Measurements from ENCODE around the gene FAM180A.

Gene FAM180A

GRCh38 chr7:135768467-135768866, 19.9 kb upstream of the FAM180A start:
- peaks cover 55% of the 10 kb centered on the region for H3K27me3 Mint-ChIP-seq
- DNase-seq (ENCODE audit: low spot score in 2 of 2) (peak in 1 of 2 donors; percentile 3), ATAC-seq (replicated peaks; ENCODE audit: extremely low read depth, poor library complexity, severe bottlenecking) (no peak)
- H3K9me3 Mint-ChIP-seq, result no peaks in the 10 kb centered on the region
- H3K4me1 Mint-ChIP-seq, result no peaks in the 10 kb centered on the region
- no peak overlapping the region for H3K4me3 Mint-ChIP-seq
- H3K27ac Mint-ChIP-seq (ENCODE audit: low read depth), result no peak overlapping the region
- no peaks in the 10 kb centered on the region for H3K36me3 Mint-ChIP-seq (ENCODE audit: insufficient read depth)

- no peaks in the 10 kb centered on the region for H3K9me3 Mint-ChIP-seq
- H3K27ac Mint-ChIP-seq (ENCODE audit: low read depth), result no peak overlapping the region
- peak in 1 of 2 donors; percentile 6 for DNase-seq (ENCODE audit: low spot score in 2 of 2)
- peaks cover 58% of the 10 kb centered on the region for H3K27me3 Mint-ChIP-seq
- no peak for ATAC-seq (replicated peaks; ENCODE audit: extremely low read depth, poor library complexity, severe bottlenecking)
- H3K4me3 Mint-ChIP-seq, result no peak overlapping the region
- no peaks in the 10 kb centered on the region for H3K4me1 Mint-ChIP-seq
- H3K36me3 Mint-ChIP-seq (ENCODE audit: insufficient read depth), result no peaks in the 10 kb centered on the region
These were observed 19.5 kb upstream of the FAM180A start for GRCh38 chr7:135768064-135768463.

GRCh38 chr7:135763261-135763660, 14.6 kb upstream of the FAM180A start:
- DNase-seq (ENCODE audit: low spot score in 2 of 2) (no peak), ATAC-seq (replicated peaks; ENCODE audit: extremely low read depth, poor library complexity, severe bottlenecking) (no peak)
- Mint-ChIP-seq H3K4me1 (no peaks in the 10 kb centered on the region), H3K36me3 (ENCODE audit: insufficient read depth) (no peaks in the 10 kb centered on the region), H3K27ac (ENCODE audit: low read depth) (no peak overlapping the region), H3K27me3 (peaks cover 76% of the 10 kb centered on the region), H3K9me3 (no peaks in the 10 kb centered on the region), H3K4me3 (no peak overlapping the region)

GRCh38 chr7:135761751-135762488, 13.3 kb upstream of the FAM180A start:
- Mint-ChIP-seq H3K9me3 (no peaks in the 10 kb centered on the region), H3K36me3 (ENCODE audit: insufficient read depth) (no peaks in the 10 kb centered on the region), H3K27ac (ENCODE audit: low read depth) (no peak overlapping the region), H3K27me3 (peaks cover 76% of the 10 kb centered on the region), H3K4me1 (no peaks in the 10 kb centered on the region), H3K4me3 (no peak overlapping the region)
- DNase-seq (ENCODE audit: low spot score in 2 of 2), result no peak
- no peak for ATAC-seq (replicated peaks; ENCODE audit: extremely low read depth, poor library complexity, severe bottlenecking)

DNA sequence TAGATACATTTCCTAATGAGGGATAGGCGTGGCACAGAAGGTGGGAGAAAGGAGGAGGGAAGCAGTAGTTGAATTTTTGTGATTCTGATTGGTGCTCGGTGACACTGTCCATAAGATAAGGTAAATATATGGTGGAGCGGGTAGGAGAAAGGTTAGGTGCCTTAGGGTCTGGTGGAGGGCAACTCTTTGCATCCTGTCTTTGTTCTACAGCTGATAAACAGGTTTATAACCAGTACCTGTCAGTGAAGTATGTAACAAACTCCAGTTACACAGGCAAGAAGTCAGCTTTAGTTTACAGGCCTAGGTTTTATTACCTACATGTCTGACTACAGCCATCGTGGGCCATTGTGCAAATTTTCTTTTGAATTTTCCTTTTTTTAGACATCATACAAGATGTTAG, 10.9 kb upstream of the FAM180A start:
- ATAC-seq (replicated peaks; ENCODE audit: extremely low read depth, poor library complexity, severe bottlenecking) (no peak), DNase-seq (ENCODE audit: low spot score in 2 of 2) (no peak)
- no peaks in the 10 kb centered on the region for H3K4me1 Mint-ChIP-seq
- no peaks in the 10 kb centered on the region for H3K9me3 Mint-ChIP-seq
- H3K36me3 Mint-ChIP-seq (ENCODE audit: insufficient read depth), result no peaks in the 10 kb centered on the region
- H3K27me3 Mint-ChIP-seq, result peaks cover 64% of the 10 kb centered on the region
- no peak overlapping the region for H3K27ac Mint-ChIP-seq (ENCODE audit: low read depth)
- H3K4me3 Mint-ChIP-seq, result no peak overlapping the region

GRCh38 chr7:135758531-135758932, 9.9 kb upstream of the FAM180A start:
- peaks cover 65% of the 10 kb centered on the region for H3K27me3 Mint-ChIP-seq
- H3K4me3 Mint-ChIP-seq, result no peak overlapping the region
- H3K27ac Mint-ChIP-seq (ENCODE audit: low read depth), result no peak overlapping the region
- no peaks in the 10 kb centered on the region for H3K9me3 Mint-ChIP-seq
- ATAC-seq (replicated peaks; ENCODE audit: extremely low read depth, poor library complexity, severe bottlenecking), result no peak
- H3K4me1 Mint-ChIP-seq, result no peaks in the 10 kb centered on the region
- no peak for DNase-seq (ENCODE audit: low spot score in 2 of 2)
- no peaks in the 10 kb centered on the region for H3K36me3 Mint-ChIP-seq (ENCODE audit: insufficient read depth)

DNA sequence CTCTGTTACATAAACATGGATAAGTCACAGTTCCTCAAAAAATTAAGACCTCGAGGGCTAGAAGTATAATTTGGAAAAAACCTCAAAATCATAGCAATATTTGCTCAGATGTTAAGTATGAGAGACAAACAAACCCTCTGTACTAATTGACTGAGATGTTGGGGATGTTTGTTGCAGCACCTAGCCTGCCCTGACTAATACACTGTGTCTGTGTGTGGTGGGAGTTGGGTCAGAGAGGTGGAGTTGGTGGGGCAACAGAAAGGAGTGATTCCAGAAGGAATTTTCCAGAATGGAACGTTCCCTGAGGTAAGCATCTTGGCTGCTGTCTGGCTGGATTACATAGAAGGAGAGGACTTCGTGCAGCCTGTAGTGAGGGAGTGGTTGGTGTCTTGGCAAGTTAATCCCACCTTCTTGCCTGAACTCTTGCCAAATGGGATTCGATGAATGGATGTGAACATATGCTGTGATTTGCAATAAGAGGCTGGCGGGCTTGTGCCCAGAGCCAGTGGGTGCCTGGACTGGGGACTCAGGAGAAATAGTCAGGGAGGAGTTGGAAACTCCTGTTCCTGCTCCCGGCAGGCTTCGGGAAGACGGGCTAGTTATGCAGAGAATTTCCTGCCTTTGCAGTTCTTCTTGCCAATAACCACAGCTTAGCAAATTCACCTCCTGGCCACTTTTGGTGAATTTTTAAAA, 9.3 kb upstream of the FAM180A start:
- no peaks in the 10 kb centered on the region for H3K4me1 Mint-ChIP-seq
- no peaks in the 10 kb centered on the region for H3K9me3 Mint-ChIP-seq
- peaks cover 68% of the 10 kb centered on the region for H3K27me3 Mint-ChIP-seq
- no peak overlapping the region for H3K27ac Mint-ChIP-seq (ENCODE audit: low read depth)
- DNase-seq (ENCODE audit: low spot score in 2 of 2) (no peak), ATAC-seq (replicated peaks; ENCODE audit: extremely low read depth, poor library complexity, severe bottlenecking) (no peak)
- no peaks in the 10 kb centered on the region for H3K36me3 Mint-ChIP-seq (ENCODE audit: insufficient read depth)
- H3K4me3 Mint-ChIP-seq, result no peak overlapping the region

GRCh38 chr7:135756191-135756590, 7.6 kb upstream of the FAM180A start:
- no peak overlapping the region for H3K4me3 Mint-ChIP-seq
- no peaks in the 10 kb centered on the region for H3K9me3 Mint-ChIP-seq
- no peak for ATAC-seq (replicated peaks; ENCODE audit: extremely low read depth, poor library complexity, severe bottlenecking)
- H3K4me1 Mint-ChIP-seq, result no peaks in the 10 kb centered on the region
- H3K27me3 Mint-ChIP-seq, result peaks cover 72% of the 10 kb centered on the region
- H3K27ac Mint-ChIP-seq (ENCODE audit: low read depth), result no peak overlapping the region
- no peak for DNase-seq (ENCODE audit: low spot score in 2 of 2)
- H3K36me3 Mint-ChIP-seq (ENCODE audit: insufficient read depth), result no peaks in the 10 kb centered on the region

- no peaks in the 10 kb centered on the region for H3K9me3 Mint-ChIP-seq
- no peak overlapping the region for H3K4me3 Mint-ChIP-seq
- no peaks in the 10 kb centered on the region for H3K4me1 Mint-ChIP-seq
- peaks cover 67% of the 10 kb centered on the region for H3K27me3 Mint-ChIP-seq
- H3K36me3 Mint-ChIP-seq (ENCODE audit: insufficient read depth), result no peaks in the 10 kb centered on the region
- no peak for DNase-seq (ENCODE audit: low spot score in 2 of 2)
- ATAC-seq (replicated peaks; ENCODE audit: extremely low read depth, poor library complexity, severe bottlenecking), result no peak
- H3K27ac Mint-ChIP-seq (ENCODE audit: low read depth), result no peak overlapping the region
These were observed 6.7 kb upstream of the FAM180A start for GRCh38 chr7:135755351-135755753.

GRCh38 chr7:135753616-135754413, 5.2 kb upstream of the FAM180A start:
- Mint-ChIP-seq H3K27ac (ENCODE audit: low read depth) (no peak overlapping the region), H3K9me3 (no peaks in the 10 kb centered on the region), H3K4me3 (no peak overlapping the region), H3K36me3 (ENCODE audit: insufficient read depth) (peaks cover 2% of the 10 kb centered on the region), H3K4me1 (no peaks in the 10 kb centered on the region), H3K27me3 (peaks cover 58% of the 10 kb centered on the region)
- DNase-seq (ENCODE audit: low spot score in 2 of 2) (no peak), ATAC-seq (replicated peaks; ENCODE audit: extremely low read depth, poor library complexity, severe bottlenecking) (no peak)

DNA sequence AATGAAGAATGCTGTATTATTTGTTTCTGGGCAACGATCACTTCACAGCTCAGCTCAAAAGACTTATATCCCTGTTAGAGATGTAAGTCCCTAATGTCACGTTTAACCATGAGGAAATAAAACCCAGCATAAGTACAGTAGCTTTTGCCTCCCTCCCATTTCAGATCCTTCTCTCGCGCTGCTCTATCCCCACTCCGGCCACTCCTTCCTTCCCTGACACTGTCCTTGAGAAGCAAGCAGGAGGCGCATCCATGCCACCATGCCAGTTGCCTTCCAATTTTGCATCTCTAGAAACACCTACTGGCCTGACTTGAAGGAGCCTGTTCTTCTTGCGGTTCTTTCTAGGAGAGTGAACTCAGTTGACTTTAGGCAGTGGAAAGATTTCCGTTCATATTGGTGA, 1.2 kb downstream of the FAM180A start:
- ATAC-seq (replicated peaks; ENCODE audit: extremely low read depth, poor library complexity, severe bottlenecking), result no peak
- no peaks in the 10 kb centered on the region for H3K4me1 Mint-ChIP-seq

GRCh38 chr7:135745703-135746312, 2.8 kb downstream of the FAM180A start:
- H3K4me1 Mint-ChIP-seq, result no peaks in the 10 kb centered on the region
- H3K4me3 Mint-ChIP-seq, result no peak overlapping the region
- H3K9me3 Mint-ChIP-seq, result no peaks in the 10 kb centered on the region
- ATAC-seq (replicated peaks; ENCODE audit: extremely low read depth, poor library complexity, severe bottlenecking), result no peak
- peaks cover 2% of the 10 kb centered on the region for H3K36me3 Mint-ChIP-seq (ENCODE audit: insufficient read depth)
- no peak for DNase-seq (ENCODE audit: low spot score in 2 of 2)
- H3K27ac Mint-ChIP-seq (ENCODE audit: low read depth), result no peak overlapping the region
- peaks cover 32% of the 10 kb centered on the region for H3K27me3 Mint-ChIP-seq

More for the DNA sequence above, 1.2 kb downstream of the FAM180A start:
- Mint-ChIP-seq H3K36me3 (ENCODE audit: insufficient read depth) (peaks cover 2% of the 10 kb centered on the region), H3K27me3 (peaks cover 29% of the 10 kb centered on the region), H3K9me3 (no peaks in the 10 kb centered on the region), H3K27ac (ENCODE audit: low read depth) (no peak overlapping the region), H3K4me3 (no peak overlapping the region)
- DNase-seq (ENCODE audit: low spot score in 2 of 2), result no peak

All from central memory CD8-positive, alpha-beta T cell (primary cell).